Kidney capillary endothelial cell (primary cell): ENCODE measurements around the gene APH1A.
"Not testable (repeated sequence)": the region's sequence is repeated elsewhere in the genome, so short reads cannot be mapped to it uniquely, and the experiment has no call there.

Experiments used
- DNase-seq: peaks from one replicate; pipeline ENCODE4 v3.0.0-alpha.2; 2018; ENCODE audit warnings: low spot score

The APH1A gene

GRCh38 chr1:150268340-150268704, 494 bp downstream of the APH1A start:
- DNase-seq = no peak

- no peak for DNase-seq
Observed at GRCh38 chr1:150267896-150268295, 920 bp downstream of the APH1A start.

- DNase-seq = no peak
Observed at GRCh38 chr1:150263549-150263948, 5.3 kb downstream of the APH1A start.

- no peak for DNase-seq
Observed at GRCh38 chr1:150262388-150263320, 6.2 kb downstream of the APH1A start.

GRCh38 chr1:150261367-150261766, 7.4 kb downstream of the APH1A start:
- DNase-seq = no peak

GRCh38 chr1:150259758-150260669, 8.8 kb downstream of the APH1A start:
- DNase-seq = no peak

GRCh38 chr1:150259217-150259616, 9.6 kb downstream of the APH1A start:
- no peak for DNase-seq

GRCh38 chr1:150257624-150258585, 10.9 kb downstream of the APH1A start, which contains the start of gene CA14:
CA14 (plus strand) TSS chr1:150257774; CDS start chr1:150258129, 355 bp downstream.
- no peak for DNase-seq

- DNase-seq = no peak
Observed at GRCh38 chr1:150256554-150257341, 12.1 kb downstream of the APH1A start.

GRCh38 chr1:150256198-150256553, 12.6 kb downstream of the APH1A start:
- DNase-seq = no peak

GRCh38 chr1:150249936-150250335, 18.9 kb downstream of the APH1A start:
- no peak for DNase-seq

- no peak for DNase-seq
Observed at GRCh38 chr1:150243003-150243402, 25.8 kb downstream of the APH1A start.

- DNase-seq = no peak
Observed at GRCh38 chr1:150237746-150238145, 31.1 kb downstream of the APH1A start.

- not testable (repeated sequence) for DNase-seq
Observed at GRCh38 chr1:150237176-150237575, 31.6 kb downstream of the APH1A start.

GRCh38 chr1:150236614-150237100, 32.2 kb downstream of the APH1A start:
- no peak for DNase-seq

GRCh38 chr1:150235852-150236613, 32.8 kb downstream of the APH1A start, which contains the start of gene ANP32E:
ANP32E (minus strand) TSS chr1:150236112; CDS start chr1:150235786, 326 bp downstream.
- DNase-seq = peak; percentile 100

- DNase-seq = no peak
Observed at GRCh38 chr1:150235294-150235851, 33.4 kb downstream of the APH1A start.

GRCh38 chr1:150234566-150235293, 34.1 kb downstream of the APH1A start:
- DNase-seq = peak; percentile 51

GRCh38 chr1:150234309-150234565, 34.6 kb downstream of the APH1A start:
- DNase-seq = no peak
